Measurements from ENCODE around the gene ZNF205.

The ZNF205 gene

GRCh38 chr16:3088925-3089716, 23.3 kb upstream of the ZNF205 start:
- H3K4me3 ChIP-seq (ENCODE audit: low read depth, low read length) = no peak overlapping the region
- H3K4me1 ChIP-seq = no peaks in the 10 kb centered on the region
- no peak for DNase-seq
- H3K27me3 ChIP-seq = peaks cover 43% of the 10 kb centered on the region
- H3K36me3 ChIP-seq = no peaks in the 10 kb centered on the region
- TF ChIP-seq, protein P1, sequence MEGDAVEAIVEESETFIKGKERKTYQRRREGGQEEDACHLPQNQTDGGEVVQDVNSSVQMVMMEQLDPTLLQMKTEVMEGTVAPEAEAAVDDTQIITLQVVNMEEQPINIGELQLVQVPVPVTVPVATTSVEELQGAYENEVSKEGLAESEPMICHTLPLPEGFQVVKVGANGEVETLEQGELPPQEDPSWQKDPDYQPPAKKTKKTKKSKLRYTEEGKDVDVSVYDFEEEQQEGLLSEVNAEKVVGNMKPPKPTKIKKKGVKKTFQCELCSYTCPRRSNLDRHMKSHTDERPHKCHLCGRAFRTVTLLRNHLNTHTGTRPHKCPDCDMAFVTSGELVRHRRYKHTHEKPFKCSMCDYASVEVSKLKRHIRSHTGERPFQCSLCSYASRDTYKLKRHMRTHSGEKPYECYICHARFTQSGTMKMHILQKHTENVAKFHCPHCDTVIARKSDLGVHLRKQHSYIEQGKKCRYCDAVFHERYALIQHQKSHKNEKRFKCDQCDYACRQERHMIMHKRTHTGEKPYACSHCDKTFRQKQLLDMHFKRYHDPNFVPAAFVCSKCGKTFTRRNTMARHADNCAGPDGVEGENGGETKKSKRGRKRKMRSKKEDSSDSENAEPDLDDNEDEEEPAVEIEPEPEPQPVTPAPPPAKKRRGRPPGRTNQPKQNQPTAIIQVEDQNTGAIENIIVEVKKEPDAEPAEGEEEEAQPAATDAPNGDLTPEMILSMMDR (IDR thresholded peaks at IDR 0.05; ENCODE audit: low read depth, low read length) = no peak
- no peaks in the 10 kb centered on the region for H3K9me3 ChIP-seq

DNA sequence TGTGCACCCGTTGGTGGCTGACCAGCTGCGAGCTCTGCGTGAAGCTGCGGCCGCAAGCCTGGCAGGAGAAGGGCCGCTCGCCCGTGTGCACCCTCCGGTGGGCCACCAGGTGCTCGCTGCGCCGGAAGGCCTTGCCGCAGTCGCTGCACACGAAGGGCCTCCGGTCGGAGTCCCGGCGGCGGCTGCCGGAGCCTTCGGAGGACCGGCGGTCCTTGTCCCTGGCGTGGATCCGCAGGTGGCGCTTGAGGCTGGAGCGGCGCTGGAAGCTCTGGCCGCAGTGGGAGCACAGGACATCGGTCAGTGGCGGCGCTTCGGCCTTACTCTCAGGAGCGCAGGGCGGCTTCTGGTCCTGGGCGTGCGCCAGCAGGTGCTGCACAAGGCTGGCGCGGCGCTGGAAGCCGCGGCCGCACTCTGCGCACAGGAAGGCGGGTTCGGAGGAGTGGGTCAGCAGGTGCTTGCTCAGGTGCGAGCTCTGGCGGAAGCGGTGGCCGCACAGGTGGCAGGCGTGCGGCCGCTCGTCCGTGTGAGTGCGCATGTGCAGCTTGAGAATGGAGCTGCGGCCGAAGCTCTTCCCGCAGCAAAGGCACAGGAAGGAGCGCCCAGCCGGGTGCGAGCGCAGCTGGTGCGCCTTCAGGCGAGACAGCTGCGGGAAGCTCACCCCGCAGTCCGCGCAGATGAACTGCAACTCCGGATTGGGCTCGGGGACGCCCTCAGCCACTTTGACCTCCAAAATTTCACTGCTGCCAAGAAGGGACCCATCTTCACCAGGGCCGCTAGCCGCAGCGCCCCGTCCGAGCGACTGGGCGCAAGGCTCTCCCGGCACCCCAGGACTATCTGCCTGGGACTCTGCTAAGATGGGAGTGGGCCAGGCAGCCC, 22.4 kb upstream of the ZNF205 start:
- Histone ChIP-seq H3K9me3 (no peaks in the 10 kb centered on the region; the same call in 1 of the 2 replicates), H3K4me1 (no peaks in the 10 kb centered on the region), H3K27me3 (peaks cover 47% of the 10 kb centered on the region), H3K36me3 (no peaks in the 10 kb centered on the region), H3K4me3 (ENCODE audit: low read depth, low read length) (no peak overlapping the region)
- TF ChIP-seq, protein P1 (IDR thresholded peaks at IDR 0.05; ENCODE audit: low read depth, low read length) = no peak
- DNase-seq = no peak

DNA sequence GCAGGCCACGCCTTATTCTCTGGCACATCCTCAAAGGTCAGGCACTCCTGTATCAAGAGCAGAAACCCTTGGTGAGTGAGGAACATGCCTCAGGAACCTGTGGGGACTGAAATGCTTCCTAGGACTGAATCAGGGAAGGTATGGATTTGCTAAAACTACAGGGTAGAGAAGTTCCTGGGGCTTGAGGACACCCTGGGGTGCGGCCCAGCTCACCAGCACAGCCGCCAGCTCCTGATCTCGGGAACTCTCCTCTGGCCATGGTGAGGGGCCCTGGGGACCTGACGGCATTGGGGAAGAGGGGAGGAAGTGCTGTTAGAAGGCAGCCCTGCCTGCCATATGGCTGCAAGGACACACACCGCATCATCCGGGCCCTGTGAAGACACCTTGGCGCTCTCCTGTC, 20.8 kb upstream of the ZNF205 start:
- TF ChIP-seq, protein P1 (IDR thresholded peaks at IDR 0.05; ENCODE audit: low read depth, low read length) = no peak
- no peak overlapping the region for H3K4me3 ChIP-seq (ENCODE audit: low read depth, low read length)
- no peak for DNase-seq
- H3K27me3 ChIP-seq = peaks cover 47% of the 10 kb centered on the region
- H3K4me1 ChIP-seq = no peaks in the 10 kb centered on the region
- H3K9me3 ChIP-seq = no peaks in the 10 kb centered on the region; the same call in 1 of the 2 replicates
- no peaks in the 10 kb centered on the region for H3K36me3 ChIP-seq

GRCh38 chr16:3092501-3092941, 19.9 kb upstream of the ZNF205 start:
- TF ChIP-seq, protein P1 (IDR thresholded peaks at IDR 0.05; ENCODE audit: low read depth, low read length) = no peak
- H3K4me1 ChIP-seq = no peaks in the 10 kb centered on the region
- H3K27me3 ChIP-seq = peaks cover 47% of the 10 kb centered on the region
- H3K36me3 ChIP-seq = no peaks in the 10 kb centered on the region
- no peaks in the 10 kb centered on the region; the same call in 1 of the 2 replicates for H3K9me3 ChIP-seq
- DNase-seq = peak; percentile 35
- H3K4me3 ChIP-seq (ENCODE audit: low read depth, low read length) = no peak overlapping the region

GRCh38 chr16:3094289-3095027, 17.9 kb upstream of the ZNF205 start:
- TF ChIP-seq, protein P1 (IDR thresholded peaks at IDR 0.05; ENCODE audit: low read depth, low read length) = peak; percentile 83
- Histone ChIP-seq H3K4me1 (no peaks in the 10 kb centered on the region), H3K4me3 (ENCODE audit: low read depth, low read length) (no peak overlapping the region), H3K9me3 (no peaks in the 10 kb centered on the region; the same call in 1 of the 2 replicates), H3K36me3 (no peaks in the 10 kb centered on the region), H3K27me3 (peaks cover 41% of the 10 kb centered on the region)
- peak; percentile 48 for DNase-seq
